Astrocyte (in vitro differentiated cells and primary cell): ENCODE measurements around the gene RBM47. TPM values are rescaled to one million over a fixed set of nuclear protein-coding genes. Genes with fewer than 3 reads are reported as not detected.

ENCODE experiments used
- DNase-seq: peaks from one replicate; pipeline ENCODE4 v3.0.0-alpha.2; 2010; ENCODE audit warnings: low read depth
- FAIRE-seq: peaks from 2 replicates; lab custom pipeline; 2011; peaks lifted over from hg19 to GRCh38; lab: Jason Lieb, UNC
- H2AFZ ChIP-seq: 2 replicates; pipeline ENCODE4 v1.6.0; 2012; ENCODE audit warnings: low read depth, low read length, inconsistent platforms
- H3K27ac ChIP-seq: 2 replicates; pipeline ENCODE4 v1.5.1; 2011; ENCODE audit warnings: low read depth, low read length, inconsistent platforms
- H3K27me3 ChIP-seq: 2 replicates; pipeline ENCODE4 v1.6.0; 2011; ENCODE audit warnings: low read length, inconsistent platforms; ENCODE audit not compliant: insufficient read depth
- H3K36me3 ChIP-seq: 2 replicates; pipeline ENCODE4 v1.5.1; 2011; ENCODE audit warnings: low read length, inconsistent platforms; ENCODE audit not compliant: insufficient read depth
- H3K4me1 ChIP-seq: 2 replicates; pipeline ENCODE4 v1.5.1; 2011; ENCODE audit warnings: low read length, inconsistent platforms; ENCODE audit not compliant: insufficient read depth
- H3K4me2 ChIP-seq: 2 replicates; pipeline ENCODE4 v1.6.0; 2012; ENCODE audit warnings: low read length, inconsistent platforms
- H3K4me3 ChIP-seq: 2 replicates; pipeline ENCODE4 v1.5.1; 2011; ENCODE audit warnings: low read depth, mild to moderate bottlenecking, low read length, inconsistent platforms; ENCODE audit not compliant: insufficient read depth
- H3K79me2 ChIP-seq: 2 replicates; pipeline ENCODE4 v1.6.0; 2012; ENCODE audit warnings: mild to moderate bottlenecking, low read length, inconsistent platforms; ENCODE audit not compliant: insufficient read depth
- H3K9ac ChIP-seq: 2 replicates; pipeline ENCODE4 v1.6.0; 2012; ENCODE audit warnings: mild to moderate bottlenecking, low read length, inconsistent platforms
- H3K9me3 ChIP-seq: 2 replicates; pipeline ENCODE4 v1.5.1; 2012; ENCODE audit warnings: low read depth, mild to moderate bottlenecking, low read length, inconsistent platforms; ENCODE audit not compliant: insufficient read depth
- H4K20me1 ChIP-seq: 2 replicates; pipeline ENCODE4 v1.6.0; 2012; ENCODE audit warnings: low read length, inconsistent platforms; ENCODE audit not compliant: insufficient read depth
- H3K27ac Mint-ChIP-seq: one replicate; pipeline ENCODE4 v1.8.0; 2021; ENCODE audit warnings: mild to moderate bottlenecking, mixed read lengths; ENCODE audit not compliant: unreplicated experiment
- H3K27me3 Mint-ChIP-seq: one replicate; pipeline ENCODE4 v1.8.0; 2021; ENCODE audit warnings: low read depth, mixed read lengths; ENCODE audit not compliant: unreplicated experiment
- H3K36me3 Mint-ChIP-seq: one replicate; pipeline ENCODE4 v1.8.0; 2021; ENCODE audit warnings: low read depth, mixed read lengths; ENCODE audit not compliant: unreplicated experiment
- H3K4me1 Mint-ChIP-seq: one replicate; pipeline ENCODE4 v1.8.0; 2021; ENCODE audit warnings: low read depth, mixed read lengths; ENCODE audit not compliant: unreplicated experiment
- H3K4me3 Mint-ChIP-seq: one replicate; pipeline ENCODE4 v1.8.0; 2021; ENCODE audit warnings: mild to moderate bottlenecking, moderate library complexity, mixed read lengths; ENCODE audit not compliant: unreplicated experiment
- H3K9me3 Mint-ChIP-seq: one replicate; pipeline ENCODE4 v1.8.0; 2021; ENCODE audit warnings: mild to moderate bottlenecking, mixed read lengths; ENCODE audit not compliant: unreplicated experiment
- EZH2 ChIP-seq: IDR thresholded peaks from 2 replicates; pipeline ENCODE4 v1.6.1; 2012; ENCODE audit warnings: mild to moderate bottlenecking, low read length, inconsistent platforms; ENCODE audit not compliant: insufficient read depth
- total RNA-seq: library from RNA; stranded (reverse); gene quantifications from 2 replicates; pipeline ENCODE4 v1.2.1, GENCODE V29; 2021
- TF ChIP-seq, protein P1 (sequence below): IDR thresholded peaks from 2 replicates; pipeline ENCODE4 v1.5.1; 2011; ENCODE audit warnings: low read depth, mild to moderate bottlenecking, inconsistent platforms, low read length, moderate library complexity; ENCODE audit not compliant: insufficient read depth

The RBM47 gene
- total RNA-seq, 1 donor from 2014 or later = 2.9 TPM

DNA sequence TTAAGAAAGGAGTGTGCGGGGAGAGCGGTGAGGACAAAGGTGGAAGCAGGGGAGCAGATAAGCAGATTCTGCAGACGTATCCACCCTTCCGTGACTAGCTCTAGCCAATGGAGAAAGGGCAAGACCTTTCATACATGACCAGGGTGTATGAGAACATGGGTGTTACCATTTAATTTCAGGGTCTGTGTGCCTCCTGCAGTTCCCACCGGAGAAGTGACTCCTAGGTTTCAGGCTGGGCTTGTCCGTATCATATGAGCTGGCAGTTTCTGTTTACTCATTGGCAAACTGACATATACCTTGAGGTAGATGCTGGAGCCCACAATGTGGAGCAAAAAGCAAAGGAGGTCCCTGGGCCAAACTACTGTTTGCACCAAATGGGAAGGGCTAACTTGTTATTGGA lies 6.8 kb downstream of the RBM47 start:
- no peak for DNase-seq
- Mint-ChIP-seq H3K27ac (no peak overlapping the region), H3K27me3 (no peaks in the 10 kb centered on the region), H3K4me3 (no peak overlapping the region), H3K36me3 (no peaks in the 10 kb centered on the region), H3K4me1 (peaks cover 19% of the 10 kb centered on the region), H3K9me3 (no peaks in the 10 kb centered on the region)
- no peak for FAIRE-seq
- H3K36me3 ChIP-seq = no peaks in the 10 kb centered on the region
- no peak overlapping the region for H3K9ac ChIP-seq
- peaks cover 17% of the 10 kb centered on the region for H3K4me1 ChIP-seq
- H3K27ac ChIP-seq = no peak overlapping the region
- H3K4me2 ChIP-seq = no peak overlapping the region
- H3K79me2 ChIP-seq = no peaks in the 10 kb centered on the region
- no peaks in the 10 kb centered on the region for H3K9me3 ChIP-seq
- no peak overlapping the region for H2AFZ ChIP-seq
- no peak for TF ChIP-seq EZH2
- TF ChIP-seq, protein P1, sequence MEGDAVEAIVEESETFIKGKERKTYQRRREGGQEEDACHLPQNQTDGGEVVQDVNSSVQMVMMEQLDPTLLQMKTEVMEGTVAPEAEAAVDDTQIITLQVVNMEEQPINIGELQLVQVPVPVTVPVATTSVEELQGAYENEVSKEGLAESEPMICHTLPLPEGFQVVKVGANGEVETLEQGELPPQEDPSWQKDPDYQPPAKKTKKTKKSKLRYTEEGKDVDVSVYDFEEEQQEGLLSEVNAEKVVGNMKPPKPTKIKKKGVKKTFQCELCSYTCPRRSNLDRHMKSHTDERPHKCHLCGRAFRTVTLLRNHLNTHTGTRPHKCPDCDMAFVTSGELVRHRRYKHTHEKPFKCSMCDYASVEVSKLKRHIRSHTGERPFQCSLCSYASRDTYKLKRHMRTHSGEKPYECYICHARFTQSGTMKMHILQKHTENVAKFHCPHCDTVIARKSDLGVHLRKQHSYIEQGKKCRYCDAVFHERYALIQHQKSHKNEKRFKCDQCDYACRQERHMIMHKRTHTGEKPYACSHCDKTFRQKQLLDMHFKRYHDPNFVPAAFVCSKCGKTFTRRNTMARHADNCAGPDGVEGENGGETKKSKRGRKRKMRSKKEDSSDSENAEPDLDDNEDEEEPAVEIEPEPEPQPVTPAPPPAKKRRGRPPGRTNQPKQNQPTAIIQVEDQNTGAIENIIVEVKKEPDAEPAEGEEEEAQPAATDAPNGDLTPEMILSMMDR = no peak
- H4K20me1 ChIP-seq = no peaks in the 10 kb centered on the region
- no peaks in the 10 kb centered on the region for H3K27me3 ChIP-seq
- no peak overlapping the region for H3K4me3 ChIP-seq

DNA sequence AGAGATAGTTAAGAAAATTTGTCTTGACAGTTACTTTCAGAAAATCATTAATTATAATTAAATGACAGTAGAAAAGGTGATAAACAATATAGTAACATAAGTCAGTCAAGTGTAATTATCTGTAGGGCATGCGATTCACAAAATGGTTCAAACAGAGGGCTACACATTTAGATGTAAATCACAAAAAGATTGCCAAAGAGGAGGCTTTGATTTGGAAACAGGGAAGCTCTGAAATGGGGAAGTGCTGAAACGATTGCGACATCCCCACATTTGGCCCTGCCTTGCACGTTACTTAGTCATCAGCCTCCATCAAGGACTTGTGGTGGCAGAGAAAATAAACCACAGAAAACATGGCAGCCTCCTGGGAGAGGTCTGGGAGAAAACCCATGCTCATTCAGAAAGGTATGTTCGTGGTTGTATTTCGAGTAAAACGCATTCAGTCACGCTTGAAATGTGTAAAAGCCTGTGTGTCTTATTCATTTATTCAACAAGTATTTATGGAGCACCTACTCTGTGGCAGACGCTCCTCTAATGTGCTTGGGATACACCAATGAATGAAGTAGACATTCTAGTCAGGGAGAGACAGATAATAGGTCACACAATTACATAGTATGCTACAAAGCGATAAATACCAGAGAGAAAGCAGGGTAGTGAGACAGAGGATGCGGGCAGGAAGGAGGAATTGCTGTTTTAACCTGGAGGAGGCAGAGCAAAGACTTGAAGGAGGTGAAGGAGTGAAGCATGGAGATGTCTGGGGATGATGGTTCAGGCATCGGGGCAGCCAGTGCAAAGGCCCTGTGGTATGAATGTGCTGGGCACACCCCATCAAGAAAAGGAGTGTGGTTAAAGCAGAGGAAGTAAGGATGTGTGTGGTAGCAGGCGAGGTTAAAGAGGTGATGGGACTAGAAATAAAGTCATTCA lies 7.8 kb downstream of the RBM47 start:
- Mint-ChIP-seq H3K36me3 (no peaks in the 10 kb centered on the region), H3K27me3 (no peaks in the 10 kb centered on the region), H3K27ac (peak overlapping the region; percentile 82), H3K9me3 (no peaks in the 10 kb centered on the region), H3K4me1 (peaks cover 18% of the 10 kb centered on the region), H3K4me3 (peak overlapping the region; percentile 17)
- Histone ChIP-seq H3K4me3 (peak overlapping the region; percentile 18), H3K9ac (no peak overlapping the region), H3K79me2 (no peaks in the 10 kb centered on the region), H4K20me1 (no peaks in the 10 kb centered on the region), H3K36me3 (no peaks in the 10 kb centered on the region), H3K9me3 (no peaks in the 10 kb centered on the region), H2AFZ (peak overlapping the region; percentile 28), H3K27ac (peak overlapping the region; percentile 16), H3K27me3 (no peaks in the 10 kb centered on the region), H3K4me1 (peaks cover 17% of the 10 kb centered on the region), H3K4me2 (peak overlapping the region; percentile 55)
- peak; percentile 100 for DNase-seq
- no peak for TF ChIP-seq EZH2
- TF ChIP-seq, protein P1 = no peak
- peak; percentile 88 for FAIRE-seq

GRCh38 chr4:40621229-40621591 lies 8.5 kb downstream of the RBM47 start:
- Mint-ChIP-seq H3K4me3 (no peak overlapping the region), H3K4me1 (peaks cover 13% of the 10 kb centered on the region), H3K27ac (peak overlapping the region; percentile 82), H3K27me3 (no peaks in the 10 kb centered on the region), H3K36me3 (no peaks in the 10 kb centered on the region), H3K9me3 (no peaks in the 10 kb centered on the region)
- Histone ChIP-seq H3K4me2 (peak overlapping the region; percentile 55), H3K27me3 (no peaks in the 10 kb centered on the region), H3K27ac (peak overlapping the region; percentile 16), H3K9me3 (no peaks in the 10 kb centered on the region), H3K4me3 (no peak overlapping the region), H2AFZ (no peak overlapping the region), H3K79me2 (no peaks in the 10 kb centered on the region), H3K4me1 (peaks cover 11% of the 10 kb centered on the region), H3K9ac (no peak overlapping the region), H4K20me1 (no peaks in the 10 kb centered on the region), H3K36me3 (no peaks in the 10 kb centered on the region)
- FAIRE-seq = no peak
- TF ChIP-seq, protein P1 = no peak
- no peak for TF ChIP-seq EZH2
- no peak for DNase-seq
